ENCODE data around the gene WNT3. TPM values are rescaled to one million over a fixed set of nuclear protein-coding genes. Genes with fewer than 3 reads are reported as not detected.

WNT3 gene
- total RNA-seq, 1 donor, result 1.1 TPM

DNA sequence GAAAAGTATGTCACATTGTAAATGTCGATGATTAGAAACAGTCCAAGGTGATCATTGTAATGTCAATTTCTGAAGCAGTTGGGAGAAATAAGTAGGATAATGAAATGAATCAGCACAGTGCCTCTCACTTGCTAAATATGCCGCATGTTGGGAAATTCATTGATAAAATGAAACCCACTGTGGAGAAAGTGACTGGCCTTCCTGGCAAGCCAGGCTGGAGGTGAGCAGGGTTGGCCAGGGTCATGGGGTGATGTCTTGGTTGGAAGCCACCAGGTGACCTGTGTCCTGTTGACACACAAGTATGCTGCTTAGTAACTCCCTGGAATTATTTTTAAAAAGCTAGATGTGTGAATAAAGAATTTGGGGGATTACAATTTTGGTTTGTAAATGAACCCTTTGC is 18.0 kb upstream of the WNT3 start:
- no peaks in the 10 kb centered on the region for H3K9me3 ChIP-seq (ENCODE audit: low read depth, low read length)
- no peak overlapping the region for H3K27ac ChIP-seq (ENCODE audit: low read depth, low read length)
- H3K4me3 ChIP-seq (ENCODE audit: insufficient read depth, low read length), result no peak overlapping the region
- no peaks in the 10 kb centered on the region for H3K79me2 ChIP-seq (ENCODE audit: insufficient read depth, low read length)
- H4K20me1 ChIP-seq (ENCODE audit: insufficient read depth, low read length), result no peaks in the 10 kb centered on the region
- TF ChIP-seq CTCF (IDR thresholded peaks at IDR 0.05; ENCODE audit: extremely low read depth, low read depth, low read length), result no peak
- H3K4me1 ChIP-seq (ENCODE audit: insufficient read depth, low read length), result peaks cover 13% of the 10 kb centered on the region
- no peaks in the 10 kb centered on the region for H3K36me3 ChIP-seq (ENCODE audit: insufficient read depth, low read length)
- peaks cover 8% of the 10 kb centered on the region for H3K27me3 ChIP-seq (ENCODE audit: insufficient read depth, low read length)
- peak; percentile 61 for DNase-seq (ENCODE audit: insufficient read length, low spot score, missing footprints)
- H3K4me2 ChIP-seq (ENCODE audit: insufficient read depth, low read length), result no peak overlapping the region
- no peak overlapping the region for H2AFZ ChIP-seq (ENCODE audit: low read length)

DNA sequence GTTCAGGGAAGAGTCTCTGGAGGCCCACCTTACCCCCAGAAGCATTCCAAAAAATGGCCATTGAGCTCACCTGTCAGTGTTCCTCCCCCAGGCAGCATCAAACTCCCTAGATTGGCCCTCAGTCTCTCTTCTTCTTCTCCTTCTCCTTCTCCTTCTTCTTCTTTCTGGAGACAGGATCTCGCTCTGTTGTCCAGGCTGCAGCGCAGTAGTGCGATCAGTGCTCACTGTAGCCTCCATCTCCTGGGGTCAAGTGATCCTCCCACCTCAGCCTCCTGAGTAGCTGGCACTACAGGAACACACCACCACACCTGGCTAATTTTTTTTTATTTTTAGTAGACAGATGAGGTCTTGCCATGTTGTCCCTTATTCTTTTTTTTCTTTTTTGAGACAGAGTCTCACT is 16.4 kb upstream of the WNT3 start:
- Histone ChIP-seq H3K36me3 (ENCODE audit: insufficient read depth, low read length) (no peaks in the 10 kb centered on the region), H3K79me2 (ENCODE audit: insufficient read depth, low read length) (no peaks in the 10 kb centered on the region), H3K27ac (ENCODE audit: low read depth, low read length) (no peak overlapping the region), H3K4me1 (ENCODE audit: insufficient read depth, low read length) (peaks cover 13% of the 10 kb centered on the region), H2AFZ (ENCODE audit: low read length) (no peak overlapping the region), H3K4me3 (ENCODE audit: insufficient read depth, low read length) (no peak overlapping the region), H3K9me3 (ENCODE audit: low read depth, low read length) (no peaks in the 10 kb centered on the region), H3K4me2 (ENCODE audit: insufficient read depth, low read length) (no peak overlapping the region), H4K20me1 (ENCODE audit: insufficient read depth, low read length) (no peaks in the 10 kb centered on the region), H3K27me3 (ENCODE audit: insufficient read depth, low read length) (no peaks in the 10 kb centered on the region)
- no peak for DNase-seq (ENCODE audit: insufficient read length, low spot score, missing footprints)
- TF ChIP-seq CTCF (IDR thresholded peaks at IDR 0.05; ENCODE audit: extremely low read depth, low read depth, low read length), result no peak

DNA sequence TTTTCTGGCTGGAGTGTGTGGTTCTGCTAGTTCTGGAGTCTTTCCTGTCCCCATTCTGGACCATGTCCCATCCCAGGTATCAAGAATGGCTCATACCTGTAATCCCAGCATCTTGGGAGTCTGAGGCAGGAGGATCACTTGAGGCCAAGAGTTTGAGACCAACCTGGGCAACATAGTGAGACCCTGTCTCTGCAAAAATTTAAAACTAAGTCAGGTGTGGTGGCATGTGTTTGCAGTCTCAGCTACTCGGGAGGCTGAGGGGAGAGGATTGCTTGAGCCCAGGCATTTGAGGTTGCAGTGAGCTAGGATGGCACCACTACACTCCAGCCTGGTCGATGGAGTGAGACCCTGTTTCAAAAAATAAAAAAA is 15.3 kb upstream of the WNT3 start:
- no peak for DNase-seq (ENCODE audit: insufficient read length, low spot score, missing footprints)
- Histone ChIP-seq H3K4me2 (ENCODE audit: insufficient read depth, low read length) (no peak overlapping the region), H3K9me3 (ENCODE audit: low read depth, low read length) (no peaks in the 10 kb centered on the region), H3K36me3 (ENCODE audit: insufficient read depth, low read length) (no peaks in the 10 kb centered on the region), H3K27ac (ENCODE audit: low read depth, low read length) (peak overlapping the region; percentile 28), H3K79me2 (ENCODE audit: insufficient read depth, low read length) (no peaks in the 10 kb centered on the region), H4K20me1 (ENCODE audit: insufficient read depth, low read length) (no peaks in the 10 kb centered on the region), H2AFZ (ENCODE audit: low read length) (peak overlapping the region; percentile 60), H3K4me1 (ENCODE audit: insufficient read depth, low read length) (peaks cover 13% of the 10 kb centered on the region), H3K27me3 (ENCODE audit: insufficient read depth, low read length) (no peaks in the 10 kb centered on the region), H3K4me3 (ENCODE audit: insufficient read depth, low read length) (no peak overlapping the region)
- no peak for TF ChIP-seq CTCF (IDR thresholded peaks at IDR 0.05; ENCODE audit: extremely low read depth, low read depth, low read length)

GRCh38 chr17:46832945-46833839 is 14.7 kb upstream of the WNT3 start:
- H2AFZ ChIP-seq (ENCODE audit: low read length), result peak overlapping the region; percentile 60
- H3K79me2 ChIP-seq (ENCODE audit: insufficient read depth, low read length), result no peaks in the 10 kb centered on the region
- TF ChIP-seq CTCF (IDR thresholded peaks at IDR 0.05; ENCODE audit: extremely low read depth, low read depth, low read length), result no peak
- peak overlapping the region; percentile 68 for H3K27ac ChIP-seq (ENCODE audit: low read depth, low read length)
- H3K9me3 ChIP-seq (ENCODE audit: low read depth, low read length), result no peaks in the 10 kb centered on the region
- no peak overlapping the region for H3K4me2 ChIP-seq (ENCODE audit: insufficient read depth, low read length)
- no peaks in the 10 kb centered on the region for H3K36me3 ChIP-seq (ENCODE audit: insufficient read depth, low read length)
- no peak overlapping the region for H3K4me3 ChIP-seq (ENCODE audit: insufficient read depth, low read length)
- H4K20me1 ChIP-seq (ENCODE audit: insufficient read depth, low read length), result no peaks in the 10 kb centered on the region
- H3K27me3 ChIP-seq (ENCODE audit: insufficient read depth, low read length), result no peaks in the 10 kb centered on the region
- peak; percentile 98 for DNase-seq (ENCODE audit: insufficient read length, low spot score, missing footprints)
- H3K4me1 ChIP-seq (ENCODE audit: insufficient read depth, low read length), result peaks cover 13% of the 10 kb centered on the region

Measured in osteoblast (primary cell).